Spleen (tissue), 7 donors: Measurements from ENCODE around the gene CPED1.

ENCODE experiments used
- POLR2A ChIP-seq, 3 donors: fragments of 450-650 bp; IDR thresholded peaks; one replicate each; pipeline ENCODE4 v1.5.1; 2017; ENCODE audit warnings: antibody characterized with exemption in 3 of 3, mild to moderate bottlenecking in 1 of 3
- POLR2AphosphoS5 ChIP-seq, 3 donors: sonication (generic); formaldehyde crosslinking; IDR thresholded peaks; one replicate each; pipeline ENCODE4 v1.5.1; 2017; ENCODE audit warnings: antibody characterized with exemption in 3 of 3
- TF ChIP-seq, protein P1 (sequence below), 11 experiments: fragments of 200-600 bp in 7 of 11; fragments of 450-650 bp in 4 of 11; sonication (generic) in 4 of 11; IDR thresholded peaks in 8 of 11; conservative IDR thresholded peaks in 3 of 11; 1 replicate in 7 of 11; 2 replicates in 4 of 11; pipeline versions ENCODE4 v1.4.0 to v1.8.0; 2016 to 2021; ENCODE audit warnings: antibody characterized with exemption in 11 of 11, inconsistent platforms in 4 of 11, mild to moderate bottlenecking in 1 of 11
- donor health status: DM: no; HTN: no; CAD: no; lungs with moderate emphysema.
- donor health status: DM: no; HTN: no; CAD: no.
- donor health status: DM: no; HTN: no; CAD: no.

DNA sequence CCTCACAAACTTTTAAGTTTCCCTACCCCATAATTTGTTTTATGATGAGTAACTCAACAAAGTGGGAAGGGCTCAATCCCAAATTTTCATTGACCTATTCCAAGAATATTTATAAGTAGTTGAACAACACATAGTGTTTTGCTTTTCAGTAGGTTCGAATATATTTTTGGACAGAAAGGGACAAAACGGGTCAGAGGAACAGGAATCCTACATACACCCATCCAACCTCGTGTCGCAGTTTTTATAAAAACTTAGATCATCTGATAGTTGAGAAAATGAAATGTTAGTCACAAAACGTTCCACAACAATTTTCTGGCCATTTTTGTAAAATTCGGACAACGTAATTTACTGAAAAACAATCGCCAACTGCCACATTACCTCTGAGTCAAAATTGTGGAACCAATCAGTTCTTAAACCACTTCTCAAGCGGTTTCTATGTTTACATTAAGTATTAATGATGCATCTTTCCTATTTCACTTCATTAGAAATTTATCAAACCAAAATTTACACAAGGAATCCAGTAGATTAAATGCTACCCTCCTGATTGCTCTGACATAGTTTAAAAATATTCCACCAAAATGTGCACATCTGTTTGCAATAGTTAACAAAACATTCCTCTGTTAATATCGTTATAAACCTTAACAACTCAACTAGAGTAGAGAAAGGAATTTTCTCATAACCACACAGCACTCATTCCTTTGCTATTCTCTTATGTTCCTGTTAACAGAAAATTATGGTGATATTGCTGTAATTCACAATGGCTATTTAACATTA is 346.6 kb downstream of the CPED1 start:
- no peak for TF ChIP-seq POLR2A (IDR thresholded peaks at IDR 0.05)
- TF ChIP-seq, protein P1, sequence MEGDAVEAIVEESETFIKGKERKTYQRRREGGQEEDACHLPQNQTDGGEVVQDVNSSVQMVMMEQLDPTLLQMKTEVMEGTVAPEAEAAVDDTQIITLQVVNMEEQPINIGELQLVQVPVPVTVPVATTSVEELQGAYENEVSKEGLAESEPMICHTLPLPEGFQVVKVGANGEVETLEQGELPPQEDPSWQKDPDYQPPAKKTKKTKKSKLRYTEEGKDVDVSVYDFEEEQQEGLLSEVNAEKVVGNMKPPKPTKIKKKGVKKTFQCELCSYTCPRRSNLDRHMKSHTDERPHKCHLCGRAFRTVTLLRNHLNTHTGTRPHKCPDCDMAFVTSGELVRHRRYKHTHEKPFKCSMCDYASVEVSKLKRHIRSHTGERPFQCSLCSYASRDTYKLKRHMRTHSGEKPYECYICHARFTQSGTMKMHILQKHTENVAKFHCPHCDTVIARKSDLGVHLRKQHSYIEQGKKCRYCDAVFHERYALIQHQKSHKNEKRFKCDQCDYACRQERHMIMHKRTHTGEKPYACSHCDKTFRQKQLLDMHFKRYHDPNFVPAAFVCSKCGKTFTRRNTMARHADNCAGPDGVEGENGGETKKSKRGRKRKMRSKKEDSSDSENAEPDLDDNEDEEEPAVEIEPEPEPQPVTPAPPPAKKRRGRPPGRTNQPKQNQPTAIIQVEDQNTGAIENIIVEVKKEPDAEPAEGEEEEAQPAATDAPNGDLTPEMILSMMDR (IDR thresholded peaks at IDR 0.05 in 8 of 11, conservative IDR thresholded peaks at IDR 0.05 in 3 of 11) = no peak
- no peak for TF ChIP-seq POLR2AphosphoS5 (IDR thresholded peaks at IDR 0.05)
